ENCODE results near the gene VRTN.
"Not testable (repeated sequence)": the region's sequence is repeated elsewhere in the genome, so short reads cannot be mapped to it uniquely, and the experiment has no call there.

The VRTN gene

GRCh38 chr14:74348241-74348734 lies at the start of gene VRTN:
Gene VRTN, plus strand, starts transcription at chr14:74348471. Its CDS starts 8,313 bp downstream, at chr14:74356784.
- DNase-seq = no peak

- peak in 19 of 56 donors; percentile 4 to 68 (median 23) for DNase-seq
These were observed 49.2 kb upstream of the VRTN start for GRCh38 chr14:74299061-74299545.

GRCh38 chr14:74301594-74302151 lies 46.6 kb upstream of the VRTN start:
- DNase-seq = peak in 12 of 56 donors; percentile 7 to 52 (median 14)

- DNase-seq = peak in 5 of 56 donors; percentile 13 to 52 (median 47)
These were observed 46.1 kb upstream of the VRTN start for GRCh38 chr14:74302152-74302628.

- peak; percentile 48 to 97 (median 89) for DNase-seq
These were observed 45.4 kb upstream of the VRTN start, which contains the start of gene ABCD4 for GRCh38 chr14:74302634-74303569. Gene ABCD4, minus strand, starts transcription at chr14:74302934. Its CDS starts 22 bp downstream, at chr14:74302912.

- no peak for DNase-seq
These were observed 39.6 kb upstream of the VRTN start for GRCh38 chr14:74308695-74309094.

- DNase-seq = no peak
These were observed 38.9 kb upstream of the VRTN start for GRCh38 chr14:74309125-74310022.

- DNase-seq = no peak
These were observed 36.1 kb upstream of the VRTN start for GRCh38 chr14:74312161-74312560.

- DNase-seq = no peak
These were observed 34.7 kb upstream of the VRTN start for GRCh38 chr14:74313601-74314000.

- no peak for DNase-seq
These were observed 33.7 kb upstream of the VRTN start for GRCh38 chr14:74314576-74314975.

- peak in 1 of 56 donors; percentile 1 for DNase-seq
These were observed 23.3 kb upstream of the VRTN start for GRCh38 chr14:74324931-74325361.

- DNase-seq = no peak
These were observed 22.8 kb upstream of the VRTN start for GRCh38 chr14:74325446-74325845.

GRCh38 chr14:74326369-74327152 lies 21.7 kb upstream of the VRTN start:
- DNase-seq = no peak

- DNase-seq = not testable (repeated sequence)
These were observed 18.2 kb upstream of the VRTN start for GRCh38 chr14:74329950-74330552.

- no peak for DNase-seq
These were observed 14.4 kb upstream of the VRTN start for GRCh38 chr14:74333909-74334308.

GRCh38 chr14:74346341-74346740 lies 1.9 kb upstream of the VRTN start:
- DNase-seq = no peak

- no peak for DNase-seq
These were observed 1.0 kb upstream of the VRTN start for GRCh38 chr14:74347097-74347794.

- no peak for DNase-seq
These were observed 523 bp upstream of the VRTN start for GRCh38 chr14:74347795-74348100.

Measured in nucleus accumbens (tissue), 56 donors.